GM21528 (cell line): Measurements from ENCODE around the gene DDX41.
"Not testable (repeated sequence)": the region's sequence is repeated elsewhere in the genome, so short reads cannot be mapped to it uniquely, and the experiment has no call there.

Experiments
- ATAC-seq: cut with Tn5 transposase; IDR thresholded peaks from one replicate; pipeline ENCODE4 v1.9.1; 2021; ENCODE audit warnings: mild to moderate bottlenecking, moderate library complexity; ENCODE audit not compliant: unreplicated experiment, low FRiP score

DDX41 gene

DNA sequence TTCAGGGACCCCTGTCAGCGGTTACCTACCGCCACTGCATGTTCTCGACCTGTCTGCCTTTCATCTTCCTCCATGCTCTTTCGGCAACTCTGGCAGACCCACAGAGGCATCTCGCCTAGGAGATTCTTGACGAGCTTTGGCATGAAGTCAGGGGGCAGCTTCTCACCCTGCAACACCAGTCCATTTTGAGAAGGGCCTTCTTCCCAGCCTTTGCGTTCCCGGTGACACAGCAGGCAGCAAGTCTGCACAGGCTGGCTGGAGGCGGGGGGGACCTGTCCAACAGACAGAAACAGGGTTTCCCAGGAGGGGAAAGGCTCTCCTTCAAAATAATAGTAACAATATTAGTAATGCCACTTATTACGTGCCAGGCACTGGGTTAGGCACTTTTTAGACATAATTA, 22.1 kb upstream of the DDX41 start:
- ATAC-seq, result no peak

DNA sequence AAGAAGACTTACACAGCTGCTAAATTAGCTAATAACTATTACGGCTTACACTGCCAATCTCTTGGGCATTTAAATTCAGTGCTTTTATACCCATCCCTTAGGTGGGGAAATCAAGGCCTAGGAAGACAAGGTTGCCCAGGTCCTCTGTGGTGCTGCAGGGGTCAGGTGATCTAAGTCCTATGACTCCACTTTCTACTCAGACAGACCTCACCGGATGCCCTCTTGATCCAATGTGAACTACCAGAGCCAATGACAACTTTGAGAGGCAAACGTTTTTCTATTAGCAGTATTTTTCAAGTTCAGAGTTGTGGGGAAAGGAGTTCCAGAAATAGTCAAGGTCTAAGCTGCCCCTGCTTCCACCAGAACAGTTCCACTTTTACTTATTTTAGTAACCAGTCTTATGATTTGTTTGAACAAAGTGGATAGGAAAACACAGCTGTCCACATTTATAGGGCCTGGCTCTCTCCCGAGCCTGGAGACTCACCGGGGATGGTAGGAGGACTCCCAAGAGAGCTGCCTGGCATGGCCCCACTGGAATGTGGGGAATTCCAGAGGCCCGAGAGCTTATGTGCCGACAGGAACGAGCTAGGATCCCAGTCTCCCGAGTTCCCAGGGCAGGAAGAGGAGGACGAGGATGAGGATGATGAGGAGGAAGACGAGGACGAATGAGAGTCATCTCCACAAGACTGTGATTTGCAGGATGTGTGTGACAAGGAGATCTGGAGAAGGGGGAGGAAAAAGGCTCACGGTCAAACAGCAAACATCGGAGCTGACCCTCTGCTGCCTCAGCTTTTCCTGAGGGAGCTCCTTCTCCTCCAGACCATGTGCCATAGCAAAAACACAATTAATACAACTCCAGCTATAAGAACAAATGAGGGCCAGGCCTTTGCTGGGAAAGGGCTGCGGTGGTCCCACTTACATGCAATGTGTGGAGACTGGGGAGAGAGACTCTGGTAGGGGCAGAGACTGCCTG, 20.9 kb upstream of the DDX41 start:
- ATAC-seq, result no peak

DNA sequence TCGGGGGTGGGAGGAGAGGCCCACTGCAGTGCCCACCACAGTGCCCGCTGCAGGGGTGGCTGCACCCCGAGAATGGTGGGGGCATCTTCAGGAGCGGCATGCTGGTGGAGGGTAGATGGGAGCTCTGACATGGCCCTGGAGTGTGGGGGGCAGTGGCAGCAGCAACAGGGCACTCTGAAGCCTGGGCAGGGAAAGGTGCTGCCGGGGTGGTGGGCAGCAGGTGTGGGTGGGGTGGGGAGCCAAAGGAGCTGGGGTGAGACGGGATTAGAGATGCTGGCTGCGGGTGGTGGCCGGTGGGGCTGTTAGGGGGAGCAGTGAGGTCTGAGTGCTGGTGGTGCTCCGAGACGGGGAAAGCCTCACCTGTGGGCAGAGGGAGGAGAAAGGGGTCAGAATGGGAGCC, 19.6 kb upstream of the DDX41 start:
- ATAC-seq, result no peak

DNA sequence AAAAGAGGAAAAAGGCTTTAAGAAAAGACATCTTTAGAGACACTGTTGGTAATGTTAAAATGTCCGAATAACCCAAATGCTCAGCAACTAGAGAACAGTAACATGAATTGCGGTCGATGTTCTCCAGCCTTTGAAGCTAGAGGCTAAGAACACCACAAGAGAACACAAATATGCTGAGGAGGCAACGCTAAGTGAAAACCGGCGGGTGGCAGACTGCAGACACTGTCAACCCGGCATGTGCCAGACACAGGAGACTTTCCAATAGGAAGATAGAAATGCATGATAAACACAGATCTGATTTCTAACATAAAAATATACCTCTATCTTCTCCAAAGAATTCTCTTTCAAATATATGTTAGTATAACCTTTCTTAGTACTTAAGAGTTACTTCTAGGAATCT, 18.4 kb upstream of the DDX41 start:
- ATAC-seq, result no peak

DNA sequence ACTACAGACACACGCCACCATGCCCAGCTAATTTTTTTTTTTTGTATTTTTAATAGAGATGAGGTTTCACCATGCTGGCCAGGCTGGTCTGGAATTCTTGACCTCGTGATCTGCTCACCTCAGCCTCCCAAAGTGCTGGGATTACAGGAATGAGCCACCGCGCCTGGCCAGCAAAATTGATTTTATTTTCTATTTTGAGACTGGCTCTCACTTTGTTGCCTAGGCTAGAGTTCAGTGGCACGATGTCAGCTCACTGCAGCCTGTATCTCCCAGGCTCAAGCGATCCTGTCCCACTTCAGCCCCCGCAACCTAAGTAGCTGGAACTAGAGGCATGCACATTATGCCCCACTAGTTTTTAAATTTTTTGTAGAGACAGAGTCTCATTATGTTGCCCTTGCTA, 17.7 kb upstream of the DDX41 start:
- not testable (repeated sequence) for ATAC-seq

DNA sequence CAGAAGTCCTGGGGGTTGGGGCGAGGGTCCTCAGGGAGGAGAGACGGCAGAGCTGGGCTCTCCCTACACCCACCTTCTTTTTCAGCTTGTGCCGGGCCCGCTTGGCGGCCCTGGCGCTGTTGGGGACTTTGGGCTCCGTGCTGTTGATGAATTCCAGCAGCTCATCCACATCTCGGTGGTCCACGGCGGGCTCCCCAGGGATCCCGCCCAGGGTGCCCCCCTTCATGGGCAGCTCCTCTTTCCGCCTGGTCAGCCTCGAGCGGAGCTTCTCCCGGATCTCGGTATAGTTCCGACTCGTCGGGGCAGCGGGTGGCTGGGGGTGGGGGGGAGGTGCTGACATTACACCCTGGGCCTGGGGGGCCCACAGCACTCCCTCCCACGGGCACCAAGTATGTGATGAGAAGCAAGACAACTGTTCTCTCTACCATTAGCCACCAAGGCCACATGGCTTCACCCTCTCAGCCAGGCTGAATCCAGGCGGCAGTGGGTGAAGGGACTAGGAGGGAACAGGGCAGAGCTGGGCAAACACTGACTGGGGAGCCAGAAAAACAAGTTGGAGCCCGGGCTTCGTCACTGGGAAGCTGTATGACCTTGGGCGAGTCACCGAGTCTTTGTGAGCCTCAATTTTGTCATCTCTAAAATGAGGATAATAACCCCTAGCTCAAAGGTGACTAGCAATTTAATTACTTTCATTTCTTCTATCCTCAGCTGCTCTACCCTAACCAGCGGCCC, 14.6 kb upstream of the DDX41 start:
- ATAC-seq, result no peak

DNA sequence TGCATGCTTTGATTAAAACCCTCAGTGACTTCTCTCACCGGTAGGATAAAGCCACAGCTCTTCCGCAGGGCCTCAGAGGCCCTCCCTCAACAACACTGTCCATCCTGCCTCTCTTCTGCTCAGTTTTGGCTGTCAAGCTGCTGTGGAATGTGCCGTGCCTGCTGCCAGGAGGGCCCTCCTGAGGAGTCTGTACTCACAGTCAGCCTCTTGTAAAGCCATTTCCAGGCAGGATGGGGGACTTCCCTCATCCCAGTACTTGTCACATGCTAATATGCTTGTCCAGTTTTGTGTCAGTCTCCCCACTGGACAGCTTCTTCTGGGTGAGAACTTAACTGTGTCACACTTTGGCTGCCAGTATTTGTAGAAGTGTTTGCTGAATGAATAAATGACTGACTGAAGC, 13.9 kb upstream of the DDX41 start:
- ATAC-seq, result no peak

DNA sequence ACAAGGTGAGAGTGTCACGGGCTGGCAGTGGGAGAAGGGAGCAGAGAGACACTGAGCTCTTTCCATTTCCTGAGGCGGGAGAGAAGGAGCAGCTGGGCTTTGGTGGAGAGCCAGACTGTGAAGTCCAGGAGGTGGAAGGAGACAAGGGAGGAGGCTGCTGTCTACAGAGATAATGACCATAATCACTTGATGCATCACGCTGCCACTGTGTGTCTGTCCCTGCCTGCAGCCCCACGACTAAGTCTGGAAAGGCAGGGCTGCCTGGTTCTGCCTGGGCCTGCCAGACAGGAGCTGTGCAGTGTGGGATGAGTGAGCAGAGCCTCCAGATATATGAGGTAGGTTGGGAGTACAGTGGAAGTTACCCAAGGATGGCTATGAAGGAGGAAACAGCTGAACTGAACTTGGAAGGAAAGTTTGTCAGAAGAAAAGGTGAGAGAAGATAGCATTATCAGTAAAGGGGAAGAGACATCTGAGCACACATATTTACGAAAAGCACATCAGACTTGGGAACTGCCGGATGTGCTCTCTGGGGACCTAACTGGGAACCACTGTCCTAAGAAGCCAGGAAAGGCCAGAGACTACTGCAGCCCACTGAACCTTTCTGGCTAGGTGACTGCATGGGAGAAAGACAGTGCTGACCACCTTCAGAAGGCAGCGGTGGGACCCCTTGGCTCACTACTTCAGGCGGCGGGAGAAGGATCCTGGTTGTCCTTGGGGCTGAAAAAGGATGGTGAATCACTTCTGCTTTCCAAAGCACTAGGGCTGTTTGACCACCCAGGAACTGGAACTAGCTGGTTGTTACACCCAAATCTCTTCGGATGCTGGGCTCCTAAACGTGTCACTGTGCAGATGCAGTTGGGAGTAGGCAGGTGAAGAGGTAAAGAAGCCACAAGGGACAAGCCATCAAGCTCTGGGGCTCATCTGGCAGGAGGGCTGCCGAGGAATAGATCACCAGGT, 12.8 kb upstream of the DDX41 start:
- ATAC-seq, result no peak

DNA sequence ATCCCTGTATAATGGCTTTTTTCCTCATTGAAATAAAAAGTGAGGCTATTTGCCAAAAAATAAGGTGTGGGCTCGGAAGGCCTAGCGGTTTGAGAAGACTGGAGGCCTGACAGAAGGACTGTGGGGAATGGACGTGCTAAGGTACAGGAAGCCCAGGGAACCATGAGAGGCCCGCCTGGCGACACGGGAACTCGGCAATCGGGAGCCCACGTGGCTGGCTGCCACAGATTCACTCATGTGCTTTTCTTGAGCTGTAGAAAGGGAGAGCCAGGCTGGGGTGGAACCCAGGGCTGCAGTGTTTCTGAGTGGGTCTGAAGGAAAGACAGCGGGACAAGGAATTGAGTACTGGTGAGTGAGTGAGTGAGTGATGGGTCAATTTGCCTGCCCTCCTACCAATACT, 11.9 kb upstream of the DDX41 start:
- no peak for ATAC-seq

DNA sequence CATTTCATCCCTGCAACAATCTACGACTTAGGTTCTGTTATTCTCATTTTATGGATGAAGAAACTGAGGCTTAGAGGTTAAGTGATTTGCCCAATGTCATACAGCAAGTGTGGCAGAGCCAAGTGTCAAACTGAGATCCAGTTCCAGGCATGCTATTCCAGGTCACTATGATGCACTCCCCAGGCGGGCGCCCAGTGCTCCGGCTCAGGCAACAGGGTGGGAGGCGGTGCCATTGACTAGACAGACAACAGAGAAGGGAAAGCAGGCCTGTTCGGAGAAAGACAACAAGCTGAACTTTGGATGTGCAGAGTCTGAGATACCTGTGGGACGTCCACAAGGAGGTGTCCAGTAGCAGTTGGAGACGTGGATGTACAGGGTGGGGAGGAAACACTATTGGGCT, 10.8 kb upstream of the DDX41 start:
- no peak for ATAC-seq

DNA sequence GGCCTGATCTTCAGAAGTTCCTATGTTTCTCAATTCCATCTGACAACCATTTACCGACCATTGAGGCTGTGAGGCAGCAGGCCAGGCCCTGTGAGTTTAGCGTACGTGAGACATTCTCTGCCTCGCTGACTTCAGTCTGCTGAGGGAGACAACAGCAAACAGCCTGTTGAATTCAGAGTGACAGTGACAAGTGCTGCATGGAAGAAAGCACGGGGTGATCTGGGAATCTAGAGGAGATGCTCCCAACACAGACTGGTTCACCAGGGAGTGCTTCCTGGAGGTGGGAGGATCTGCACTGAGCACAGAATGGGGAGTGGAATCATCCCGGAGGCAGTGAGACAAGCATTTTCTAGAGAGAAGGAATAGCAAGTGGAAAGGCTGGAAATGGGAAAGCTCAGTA, 10.0 kb upstream of the DDX41 start:
- ATAC-seq, result no peak

DNA sequence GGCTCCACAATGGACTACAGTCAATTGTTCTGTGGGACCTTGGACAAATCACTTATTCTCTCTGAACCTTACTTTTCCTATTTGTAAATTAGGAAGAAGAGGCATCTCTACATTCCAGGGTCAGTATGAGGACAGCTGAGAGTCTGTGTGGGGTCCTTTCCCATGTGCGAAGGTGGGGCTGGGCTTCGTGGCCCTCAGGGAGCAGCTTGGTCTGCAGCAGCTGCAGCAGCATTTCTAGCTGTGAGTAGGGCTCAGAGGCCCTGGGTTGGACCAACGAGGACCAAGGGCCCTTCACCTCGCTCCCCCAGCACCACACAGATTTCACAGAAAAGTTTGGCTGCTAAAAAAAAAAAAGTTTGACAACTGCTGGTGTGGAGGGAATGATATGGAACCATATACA, 9.4 kb upstream of the DDX41 start:
- no peak for ATAC-seq

DNA sequence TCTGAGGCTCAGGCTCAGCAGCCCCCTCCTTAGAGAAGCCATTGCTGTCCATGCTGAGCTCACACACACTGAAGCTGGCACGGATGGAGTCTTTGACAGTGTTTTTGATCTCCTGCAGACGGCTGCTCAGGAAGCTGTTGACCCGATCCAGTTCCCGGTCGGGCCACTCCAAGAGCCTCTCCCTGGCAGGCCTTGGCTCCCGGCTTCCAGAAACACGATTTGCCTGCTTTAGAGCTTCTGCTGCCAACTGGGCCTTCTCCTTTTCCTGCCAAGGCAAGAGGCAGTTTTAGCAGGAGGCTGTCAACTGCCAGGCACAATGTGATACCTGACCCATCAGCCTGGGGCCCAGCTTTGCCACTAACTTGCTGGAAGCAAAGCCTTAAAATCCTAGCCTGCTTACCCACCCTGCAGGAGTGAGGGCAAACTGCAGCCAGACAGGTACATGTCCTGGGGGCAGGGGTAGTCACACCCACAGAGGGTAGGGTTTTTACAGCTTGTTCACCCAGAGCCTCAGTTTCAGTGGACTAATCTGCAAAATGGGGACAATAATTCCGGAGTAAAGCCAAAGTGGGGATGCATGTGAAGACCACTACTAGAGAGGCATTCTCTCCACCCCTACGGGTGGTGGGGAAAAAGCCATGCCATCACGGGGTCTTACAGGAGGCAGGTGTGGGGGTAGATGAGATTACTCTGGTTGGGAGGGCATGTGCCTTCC, 8.3 kb upstream of the DDX41 start:
- no peak for ATAC-seq

DNA sequence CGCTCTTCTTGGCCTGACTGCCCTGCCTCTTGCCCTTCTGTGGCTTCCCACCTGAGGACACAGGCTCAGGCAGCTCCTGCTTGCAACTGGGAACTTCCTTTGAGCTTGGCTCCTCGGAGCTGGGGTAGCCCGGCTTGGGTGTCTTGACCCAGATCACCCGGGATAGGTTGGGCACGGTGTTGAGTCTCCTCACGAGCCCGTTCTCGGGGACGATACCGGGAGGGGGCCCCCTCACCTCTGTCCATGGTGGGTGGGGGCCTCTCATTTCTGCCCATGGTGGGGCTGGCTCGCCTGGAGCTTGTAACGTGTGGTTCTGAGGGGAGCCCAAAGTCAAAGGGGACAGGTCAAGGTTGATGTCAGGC, 7.8 kb upstream of the DDX41 start:
- no peak for ATAC-seq

DNA sequence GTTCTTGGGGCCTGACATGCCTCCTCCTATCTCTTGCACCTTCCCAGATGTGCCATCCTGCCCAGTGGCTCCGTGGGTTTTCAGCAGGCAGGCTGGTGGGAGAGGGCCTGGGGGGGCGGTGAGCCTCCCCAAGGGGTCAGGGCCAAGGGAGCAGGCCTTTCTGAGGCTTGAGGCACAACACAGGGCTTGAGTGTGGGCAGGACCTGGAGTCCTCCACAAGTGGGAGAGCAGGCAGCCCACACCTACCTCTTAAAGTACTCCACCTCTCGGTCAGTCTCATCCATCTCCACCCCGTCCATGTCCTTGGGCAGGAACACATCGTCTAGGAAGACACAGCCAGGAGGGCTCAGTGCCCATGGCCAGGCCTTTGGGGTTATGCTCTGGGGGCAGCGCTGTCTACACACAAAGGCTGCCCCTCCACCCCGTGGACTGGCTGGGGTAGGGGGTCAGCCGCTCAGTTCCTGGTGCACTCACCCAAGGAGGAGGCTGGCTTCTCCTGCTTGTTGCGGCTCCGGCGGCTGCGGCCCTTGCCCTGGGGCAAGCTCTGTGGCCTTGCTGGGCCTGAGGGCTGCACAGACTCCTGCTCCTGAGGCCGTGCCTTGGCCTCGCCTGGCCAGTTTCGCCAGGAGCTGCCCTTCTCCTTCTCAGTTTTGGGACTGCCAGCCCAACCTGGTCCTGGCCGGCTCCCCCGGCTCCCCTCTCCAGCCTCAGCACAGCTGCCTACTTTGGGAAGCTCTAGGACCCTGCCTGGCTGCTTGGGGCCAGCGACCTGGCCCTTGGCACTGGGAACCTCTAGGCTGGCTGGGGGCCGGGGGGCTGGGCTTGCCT, 7.2 kb upstream of the DDX41 start:
- no peak for ATAC-seq

DNA sequence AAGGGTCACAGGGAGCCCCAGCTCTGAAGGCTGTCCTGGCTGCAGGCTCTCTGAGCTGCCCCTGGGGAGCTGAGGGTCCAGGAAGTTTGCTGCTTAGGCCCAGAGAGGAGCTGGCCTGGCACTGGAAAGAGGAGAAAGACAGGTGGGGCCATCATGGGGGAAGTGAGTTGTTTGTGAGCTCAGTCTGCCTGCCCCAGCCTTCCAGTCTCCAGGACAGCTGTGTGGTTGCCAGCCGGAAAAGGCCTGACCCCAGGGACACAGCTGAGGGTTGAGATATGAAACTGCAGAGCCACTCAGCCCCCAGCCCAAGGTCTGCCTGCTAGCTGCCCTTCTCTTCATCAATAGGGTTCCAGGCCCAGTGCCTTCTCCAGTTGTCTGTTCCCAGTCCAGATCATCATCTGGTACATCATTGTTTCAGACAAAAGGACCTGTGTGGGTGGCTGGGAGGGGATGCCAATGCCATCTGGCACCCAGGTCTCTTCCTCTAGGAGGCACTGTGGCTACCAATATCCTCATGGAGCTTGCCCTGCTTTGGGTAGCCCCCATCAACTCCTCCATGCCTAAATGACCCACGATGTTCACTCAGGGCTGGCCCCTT, 4.3 kb upstream of the DDX41 start:
- ATAC-seq, result no peak

DNA sequence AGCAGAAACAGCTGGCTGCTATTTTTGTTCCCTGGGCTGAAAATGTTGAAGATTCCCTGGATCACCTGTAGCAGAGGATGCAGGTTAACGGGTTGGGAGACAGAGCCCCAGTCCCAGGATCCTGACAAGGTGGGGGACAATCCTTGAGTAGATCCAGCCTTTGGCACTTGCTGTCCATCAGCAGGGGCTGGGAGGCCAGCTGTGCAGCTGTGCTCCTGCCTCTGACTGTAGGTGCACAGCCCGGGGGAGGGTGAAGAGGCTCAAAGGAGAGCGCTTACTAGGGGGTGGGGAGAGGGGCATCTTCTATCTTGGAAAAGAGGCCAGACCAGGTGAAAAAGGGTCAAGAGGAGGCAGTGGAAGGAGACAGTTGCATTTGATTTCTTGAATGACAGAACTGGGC, 3.5 kb upstream of the DDX41 start:
- no peak for ATAC-seq

DNA sequence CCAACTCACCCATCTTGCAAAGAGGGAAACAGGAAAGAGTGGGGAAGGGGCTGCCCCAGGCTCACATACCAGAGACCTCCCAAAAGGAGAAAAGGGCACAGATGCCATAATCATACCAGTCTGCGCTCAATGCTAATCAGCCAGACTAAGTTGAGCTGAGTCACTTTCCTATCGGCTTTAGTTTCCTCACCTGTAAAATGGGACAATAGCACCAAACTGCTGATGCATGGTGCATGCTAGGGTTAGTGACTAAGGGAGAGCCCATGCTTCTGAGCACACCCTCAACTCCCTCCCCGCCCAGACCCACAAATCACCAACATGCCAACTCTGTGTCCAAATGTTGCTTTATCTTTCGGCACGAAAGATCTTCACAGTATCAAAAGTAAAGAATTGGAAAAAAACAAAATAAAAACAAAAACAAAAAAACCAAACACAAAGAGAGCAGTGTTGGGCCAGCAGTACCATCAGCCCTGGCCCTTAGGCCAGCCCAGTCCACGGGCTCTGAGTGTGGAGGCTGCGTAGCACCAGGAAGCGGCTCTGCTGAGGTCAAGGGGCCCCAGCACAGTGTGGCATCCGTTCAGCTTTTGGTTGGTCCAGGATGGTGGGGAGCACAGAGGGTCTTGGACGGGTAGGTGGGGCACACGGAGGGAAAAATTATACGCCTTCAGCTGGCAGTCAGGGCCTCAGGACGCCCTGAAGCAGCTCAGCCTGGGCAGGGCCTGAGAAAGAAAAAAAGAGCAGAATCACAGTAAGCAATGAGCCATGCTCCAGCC, 2.9 kb upstream of the DDX41 start:
- ATAC-seq, result no peak
